ENCODE measurements around the gene ABCD2. TPM values are rescaled to one million over a fixed set of nuclear protein-coding genes. Genes with fewer than 3 reads are reported as not detected.

Gene ABCD2
- total RNA-seq, 1 donor from 2014 or later = 0.34 TPM

GRCh38 chr12:39510001-39510400 lies 109.6 kb downstream of the ABCD2 start:
- no peak for DNase-seq (ENCODE audit: low spot score in 2 of 2, unreplicated experiment in 2 of 2)
- Mint-ChIP-seq H3K4me1 (no peaks in the 10 kb centered on the region), H3K9me3 (peaks cover 39% of the 10 kb centered on the region), H3K36me3 (no peaks in the 10 kb centered on the region), H3K27me3 (ENCODE audit: low read depth) (no peaks in the 10 kb centered on the region), H3K27ac (no peak overlapping the region), H3K4me3 (no peak overlapping the region)
- no peak for TF ChIP-seq CTCF (IDR thresholded peaks at IDR 0.05; ENCODE audit: unreplicated experiment)

DNA sequence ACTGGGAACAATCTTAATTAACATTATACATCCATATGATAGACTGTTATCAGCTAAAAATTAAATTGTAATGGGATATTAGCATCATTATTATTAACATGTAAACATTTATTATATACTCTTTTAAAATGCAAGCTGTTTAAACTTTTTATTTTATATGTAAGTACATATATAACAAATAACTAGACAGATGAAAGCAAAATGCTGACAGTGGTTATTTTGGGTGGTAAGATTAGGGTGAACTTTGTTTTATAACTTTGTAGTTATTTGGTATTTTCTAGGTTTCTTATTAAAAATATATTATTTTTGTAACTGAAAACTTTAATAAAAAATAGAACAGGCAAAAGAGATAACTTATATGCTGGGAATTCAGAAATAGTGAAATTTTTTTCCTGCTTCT lies 114.0 kb downstream of the ABCD2 start:
- no peak overlapping the region for H3K27ac Mint-ChIP-seq

GRCh38 chr12:39505023-39505422 lies 114.6 kb downstream of the ABCD2 start:
- H3K4me3 Mint-ChIP-seq = no peak overlapping the region
- DNase-seq (ENCODE audit: low spot score in 2 of 2, unreplicated experiment in 2 of 2) = no peak
- no peaks in the 10 kb centered on the region for H3K9me3 Mint-ChIP-seq
- no peaks in the 10 kb centered on the region for H3K36me3 Mint-ChIP-seq
- no peak for TF ChIP-seq CTCF (IDR thresholded peaks at IDR 0.05; ENCODE audit: unreplicated experiment)
- no peaks in the 10 kb centered on the region for H3K27me3 Mint-ChIP-seq (ENCODE audit: low read depth)
- no peak overlapping the region for H3K27ac Mint-ChIP-seq
- no peaks in the 10 kb centered on the region for H3K4me1 Mint-ChIP-seq

More for the DNA sequence above, 114.0 kb downstream of the ABCD2 start:
- Mint-ChIP-seq H3K4me1 (no peaks in the 10 kb centered on the region), H3K27me3 (ENCODE audit: low read depth) (no peaks in the 10 kb centered on the region), H3K36me3 (no peaks in the 10 kb centered on the region), H3K4me3 (no peak overlapping the region), H3K9me3 (peaks cover under 1% of the 10 kb centered on the region)
- no peak for TF ChIP-seq CTCF (IDR thresholded peaks at IDR 0.05; ENCODE audit: unreplicated experiment)
- DNase-seq (ENCODE audit: low spot score in 2 of 2, unreplicated experiment in 2 of 2) = no peak

DNA sequence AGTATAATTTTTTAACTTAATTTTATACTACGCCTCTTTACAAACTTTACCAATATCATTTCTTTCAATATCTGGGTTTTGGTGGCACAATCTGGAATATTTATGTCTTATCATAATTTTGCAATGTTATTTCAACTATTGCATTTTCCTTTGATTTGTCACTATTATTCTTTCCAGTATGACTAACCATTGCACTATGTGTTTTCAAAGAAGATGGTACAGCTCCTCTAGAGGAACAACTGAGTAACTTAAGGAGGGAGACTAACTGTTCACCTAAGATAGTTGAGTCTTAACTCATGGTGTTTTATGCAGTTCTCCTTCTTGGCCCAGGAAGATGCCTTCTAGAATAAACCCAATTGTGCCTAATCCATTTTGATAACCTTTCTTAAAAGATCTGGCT lies 116.2 kb downstream of the ABCD2 start:
- Mint-ChIP-seq H3K4me1 (no peaks in the 10 kb centered on the region), H3K36me3 (no peaks in the 10 kb centered on the region), H3K27ac (no peak overlapping the region), H3K4me3 (no peak overlapping the region), H3K9me3 (no peaks in the 10 kb centered on the region), H3K27me3 (ENCODE audit: low read depth) (no peaks in the 10 kb centered on the region)
- no peak for TF ChIP-seq CTCF (IDR thresholded peaks at IDR 0.05; ENCODE audit: unreplicated experiment)
- no peak for DNase-seq (ENCODE audit: low spot score in 2 of 2, unreplicated experiment in 2 of 2)

- Mint-ChIP-seq H3K4me1 (no peaks in the 10 kb centered on the region), H3K4me3 (no peak overlapping the region), H3K27ac (no peak overlapping the region), H3K27me3 (ENCODE audit: low read depth) (no peaks in the 10 kb centered on the region), H3K9me3 (no peaks in the 10 kb centered on the region), H3K36me3 (no peaks in the 10 kb centered on the region)
- no peak for DNase-seq (ENCODE audit: low spot score in 2 of 2, unreplicated experiment in 2 of 2)
- TF ChIP-seq CTCF (IDR thresholded peaks at IDR 0.05; ENCODE audit: unreplicated experiment) = no peak
Observed at GRCh38 chr12:39502726-39503125, 116.9 kb downstream of the ABCD2 start.

Other genes starting within 250 kb of the ABCD2 start
- gene KIF21A, start 176.7 kb downstream of the ABCD2 start, total RNA-seq = 24.4 to 27.7 TPM (median 24.8 TPM) in 3 replicates